ENCODE data around the gene OR2T1. TPM values are rescaled to one million over a fixed set of nuclear protein-coding genes. Genes with fewer than 3 reads are reported as not detected.

The OR2T1 gene, protein sequence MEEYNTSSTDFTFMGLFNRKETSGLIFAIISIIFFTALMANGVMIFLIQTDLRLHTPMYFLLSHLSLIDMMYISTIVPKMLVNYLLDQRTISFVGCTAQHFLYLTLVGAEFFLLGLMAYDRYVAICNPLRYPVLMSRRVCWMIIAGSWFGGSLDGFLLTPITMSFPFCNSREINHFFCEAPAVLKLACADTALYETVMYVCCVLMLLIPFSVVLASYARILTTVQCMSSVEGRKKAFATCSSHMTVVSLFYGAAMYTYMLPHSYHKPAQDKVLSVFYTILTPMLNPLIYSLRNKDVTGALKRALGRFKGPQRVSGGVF
- not detected for total RNA-seq
- polyA plus RNA-seq (2013, experiment 1 of 2), result not detected
- polyA plus RNA-seq (2013, experiment 2 of 2), result 0.04 TPM
- 0 to 0.09 (median 0) reads per million in 172 experiments for total RNA-seq

DNA sequence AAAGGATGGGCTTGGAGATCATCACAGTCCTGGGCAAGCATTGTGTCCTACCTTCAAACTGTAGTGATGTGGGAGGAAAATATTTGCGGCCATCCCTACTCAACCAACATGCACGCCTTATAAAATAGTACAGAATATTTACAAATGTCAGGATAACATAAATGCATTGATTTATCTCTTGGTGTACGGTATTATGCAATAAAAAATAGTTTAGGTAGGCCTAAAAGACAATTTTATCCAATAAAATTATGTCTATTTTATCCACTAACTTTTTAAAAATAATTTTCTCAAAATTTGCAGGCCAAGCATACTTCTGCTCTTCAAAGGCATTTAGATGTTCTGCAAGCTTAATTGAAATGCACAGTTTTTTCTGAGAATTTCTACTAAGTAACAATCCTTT lies at the start of gene OR2T1:
Gene OR2T1, plus strand, starts transcription at position 301 of the 400 bp plus-strand sequence. CDS start 3,100 bp downstream, outside the sequence.
- Mint-ChIP-seq H3K4me1 (ENCODE audit: low read depth) (no peaks in the 10 kb centered on the region), H3K36me3 (ENCODE audit: low read depth) (no peaks in the 10 kb centered on the region), H3K27ac (no peak within 1 kb of the TSS), H3K27me3 (no peaks in the 10 kb centered on the region), H3K4me3 (no peak within 1 kb of the TSS), H3K9me3 (no peaks in the 10 kb centered on the region)
- Histone ChIP-seq H3K4me3 (ENCODE audit: low read length) (no peak within 1 kb of the TSS), H3K9me3 (ENCODE audit: control insufficient read depth in 1 of 2, insufficient read depth in 1 of 2, low read length in 2 of 2) (no peaks in the 10 kb centered on the region), H3K36me3 (ENCODE audit: insufficient read depth, low read length) (no peaks in the 10 kb centered on the region), H3K4me1 (ENCODE audit: insufficient read depth, low read length) (no peaks in the 10 kb centered on the region), H3K27me3 (ENCODE audit: control insufficient read depth in 1 of 2, insufficient read depth in 2 of 2, low read length in 2 of 2) (no peaks in the 10 kb centered on the region), H3K27ac (ENCODE audit: low read depth in 1 of 2, low read length in 2 of 2) (no peak within 1 kb of the TSS)
- TF ChIP-seq, protein P1, sequence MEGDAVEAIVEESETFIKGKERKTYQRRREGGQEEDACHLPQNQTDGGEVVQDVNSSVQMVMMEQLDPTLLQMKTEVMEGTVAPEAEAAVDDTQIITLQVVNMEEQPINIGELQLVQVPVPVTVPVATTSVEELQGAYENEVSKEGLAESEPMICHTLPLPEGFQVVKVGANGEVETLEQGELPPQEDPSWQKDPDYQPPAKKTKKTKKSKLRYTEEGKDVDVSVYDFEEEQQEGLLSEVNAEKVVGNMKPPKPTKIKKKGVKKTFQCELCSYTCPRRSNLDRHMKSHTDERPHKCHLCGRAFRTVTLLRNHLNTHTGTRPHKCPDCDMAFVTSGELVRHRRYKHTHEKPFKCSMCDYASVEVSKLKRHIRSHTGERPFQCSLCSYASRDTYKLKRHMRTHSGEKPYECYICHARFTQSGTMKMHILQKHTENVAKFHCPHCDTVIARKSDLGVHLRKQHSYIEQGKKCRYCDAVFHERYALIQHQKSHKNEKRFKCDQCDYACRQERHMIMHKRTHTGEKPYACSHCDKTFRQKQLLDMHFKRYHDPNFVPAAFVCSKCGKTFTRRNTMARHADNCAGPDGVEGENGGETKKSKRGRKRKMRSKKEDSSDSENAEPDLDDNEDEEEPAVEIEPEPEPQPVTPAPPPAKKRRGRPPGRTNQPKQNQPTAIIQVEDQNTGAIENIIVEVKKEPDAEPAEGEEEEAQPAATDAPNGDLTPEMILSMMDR (IDR thresholded peaks at IDR 0.05), result no peak
- ChIA-PET CTCF (no interaction called here), POLR2A (no interaction called here)
- DNase-seq, result no peak
- intact Hi-C loops (cut with DNase I, micrococcal nuclease), result loop anchor here (5.0 kb wide), 1 partner anchor 405 kb away; no protein-coding TSS in a partner anchor
- no peak for ATAC-seq (ENCODE audit: poor library complexity)

DNA sequence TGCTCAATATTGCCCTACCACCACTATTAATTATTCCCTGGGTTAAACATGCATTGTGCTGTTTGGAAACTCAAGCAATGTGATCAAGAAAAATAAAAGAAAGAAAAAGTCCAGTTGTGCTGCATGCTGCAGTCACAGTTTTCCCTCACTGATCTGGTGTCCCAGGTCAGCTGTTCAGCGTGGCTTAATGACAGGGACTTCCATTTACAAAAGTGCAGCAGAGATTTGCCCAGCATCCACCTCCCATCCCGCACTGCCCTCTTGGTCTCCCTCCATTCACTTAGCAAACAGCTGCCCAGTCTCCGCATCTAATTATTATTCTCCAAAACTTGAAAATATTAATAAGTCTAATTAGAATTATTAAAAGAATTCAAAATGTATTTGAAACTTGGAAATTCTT lies 43.4 kb upstream of the OR2T1 start:
- Mint-ChIP-seq H3K27me3 (peaks cover 4% of the 10 kb centered on the region), H3K4me1 (ENCODE audit: low read depth) (no peaks in the 10 kb centered on the region), H3K36me3 (ENCODE audit: low read depth) (no peaks in the 10 kb centered on the region), H3K27ac (no peak overlapping the region), H3K9me3 (no peaks in the 10 kb centered on the region), H3K4me3 (no peak overlapping the region)
- ChIA-PET CTCF (no interaction called here), POLR2A (no interaction called here)
- no peak for ATAC-seq (ENCODE audit: poor library complexity)
- Histone ChIP-seq H3K4me3 (ENCODE audit: low read length) (no peak overlapping the region), H3K36me3 (ENCODE audit: insufficient read depth, low read length) (no peaks in the 10 kb centered on the region), H3K27ac (ENCODE audit: low read depth in 1 of 2, low read length in 2 of 2) (no peak overlapping the region), H3K27me3 (ENCODE audit: control insufficient read depth in 1 of 2, insufficient read depth in 2 of 2, low read length in 2 of 2) (peaks cover 0 to 3% of the 10 kb centered on the region in 2 experiments), H3K9me3 (ENCODE audit: control insufficient read depth in 1 of 2, insufficient read depth in 1 of 2, low read length in 2 of 2) (no peaks in the 10 kb centered on the region), H3K4me1 (ENCODE audit: insufficient read depth, low read length) (no peaks in the 10 kb centered on the region)
- intact Hi-C loops (cut with DNase I, micrococcal nuclease), result no loop called here
- DNase-seq, result no peak
- TF ChIP-seq, protein P1 (IDR thresholded peaks at IDR 0.05), result no peak

DNA sequence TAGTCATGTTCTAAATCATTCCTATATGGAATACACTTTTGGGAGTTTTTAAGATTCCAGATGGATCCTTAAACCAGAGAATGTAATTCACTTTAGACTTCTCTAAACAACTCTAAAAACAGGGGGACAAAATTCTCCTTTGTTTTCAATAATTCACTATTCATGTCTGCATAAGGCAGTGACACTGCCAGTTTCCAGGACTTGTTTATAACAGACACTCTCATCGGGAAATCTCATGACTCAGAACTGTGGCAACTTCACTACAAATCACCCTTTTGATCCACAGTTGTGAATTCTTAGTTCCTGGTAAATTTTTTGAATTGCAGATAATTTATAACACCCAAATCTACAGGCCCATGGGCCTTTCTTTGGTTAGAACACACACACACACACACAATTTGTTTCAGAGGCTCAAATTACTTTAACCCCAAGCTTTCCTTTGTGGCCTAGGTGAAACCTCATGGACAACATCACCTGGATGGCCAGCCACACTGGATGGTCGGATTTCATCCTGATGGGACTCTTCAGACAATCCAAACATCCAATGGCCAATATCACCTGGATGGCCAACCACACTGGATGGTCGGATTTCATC lies 41.6 kb upstream of the OR2T1 start, which contains the start of gene OR2T4:
Gene OR2T4, plus strand, starts transcription at position 545 of the 595 bp plus-strand sequence. Its CDS starts 0 bp downstream, at position 545.
- H3K27me3 Mint-ChIP-seq, result peaks cover 4% of the 10 kb centered on the region
- ChIA-PET CTCF (no interaction called here), POLR2A (no interaction called here)
- H3K27ac Mint-ChIP-seq, result no peak within 1 kb of the TSS
- no peaks in the 10 kb centered on the region for H3K4me1 ChIP-seq (ENCODE audit: insufficient read depth, low read length)
- no peak within 1 kb of the TSS for H3K4me3 ChIP-seq (ENCODE audit: low read length)
- no peak for ATAC-seq (ENCODE audit: poor library complexity)
- H3K4me3 Mint-ChIP-seq, result no peak within 1 kb of the TSS
- no peak for DNase-seq
- peaks cover 0 to 3% of the 10 kb centered on the region in 2 experiments for H3K27me3 ChIP-seq (ENCODE audit: control insufficient read depth in 1 of 2, insufficient read depth in 2 of 2, low read length in 2 of 2)
- no peaks in the 10 kb centered on the region for H3K4me1 Mint-ChIP-seq (ENCODE audit: low read depth)
- no peak within 1 kb of the TSS for H3K27ac ChIP-seq (ENCODE audit: low read depth in 1 of 2, low read length in 2 of 2)
- TF ChIP-seq, protein P1 (IDR thresholded peaks at IDR 0.05), result no peak
- no peaks in the 10 kb centered on the region for H3K9me3 ChIP-seq (ENCODE audit: control insufficient read depth in 1 of 2, insufficient read depth in 1 of 2, low read length in 2 of 2)
- H3K36me3 ChIP-seq (ENCODE audit: insufficient read depth, low read length), result no peaks in the 10 kb centered on the region
- H3K36me3 Mint-ChIP-seq (ENCODE audit: low read depth), result no peaks in the 10 kb centered on the region
- peaks cover 3% of the 10 kb centered on the region for H3K9me3 Mint-ChIP-seq
- intact Hi-C loops (cut with DNase I, micrococcal nuclease), result no loop called here

Measured in CD4-positive, alpha-beta T cell (primary cell).